Osteoblast (primary cell): ENCODE results near the gene GALNT4. TPM values are rescaled to one million over a fixed set of nuclear protein-coding genes. Genes with fewer than 3 reads are reported as not detected.

Source experiments
- DNase-seq: peaks from one replicate; pipeline ENCODE4 v3.0.0; 2011; ENCODE audit warnings: low spot score, mixed read lengths; ENCODE audit not compliant: insufficient read length; ENCODE audit errors: missing footprints
- H2AFZ ChIP-seq: 2 replicates; pipeline ENCODE4 v1.6.0; 2011; ENCODE audit warnings: mild to moderate bottlenecking, low read length
- H3K27ac ChIP-seq: 2 replicates; pipeline ENCODE4 v1.5.1; 2011; ENCODE audit warnings: mild to moderate bottlenecking, low read depth, low read length, moderate library complexity
- H3K27me3 ChIP-seq: 2 replicates; pipeline ENCODE4 v1.6.0; 2012; ENCODE audit warnings: mild to moderate bottlenecking, control low read depth, inconsistent platforms, low read length, moderate library complexity; ENCODE audit not compliant: insufficient read depth
- H3K36me3 ChIP-seq: 2 replicates; pipeline ENCODE4 v1.5.1; 2011; ENCODE audit warnings: mild to moderate bottlenecking, low read length, control low read depth, moderate library complexity; ENCODE audit not compliant: insufficient read depth
- H3K4me1 ChIP-seq: 2 replicates; pipeline ENCODE4 v1.5.1; 2011; ENCODE audit warnings: mild to moderate bottlenecking, low read length, control low read depth, moderate library complexity; ENCODE audit not compliant: insufficient read depth
- H3K4me2 ChIP-seq: 2 replicates; pipeline ENCODE4 v1.6.0; 2011; ENCODE audit warnings: mild to moderate bottlenecking, low read length; ENCODE audit not compliant: insufficient read depth
- H3K4me3 ChIP-seq: fragments of 200-600 bp; sonication (generic); 3 replicates; pipeline ENCODE4 v1.5.1; 2012; ENCODE audit warnings: mild to moderate bottlenecking, low read length, inconsistent platforms; ENCODE audit not compliant: insufficient read depth
- H3K79me2 ChIP-seq: 2 replicates; pipeline ENCODE4 v1.6.0; 2012; ENCODE audit warnings: mild to moderate bottlenecking, low read length, control low read depth, inconsistent platforms; ENCODE audit not compliant: insufficient read depth
- H3K9me3 ChIP-seq: 2 replicates; pipeline ENCODE4 v1.5.1; 2011; ENCODE audit warnings: low read depth, low read length, control low read depth
- H4K20me1 ChIP-seq: 2 replicates; pipeline ENCODE4 v1.6.0; 2012; ENCODE audit warnings: mild to moderate bottlenecking, low read length, control low read depth; ENCODE audit not compliant: insufficient read depth
- CTCF ChIP-seq: IDR thresholded peaks from 2 replicates; pipeline ENCODE4 v1.5.1; 2011; ENCODE audit warnings: mild to moderate bottlenecking, low read depth, low read length, moderate library complexity; ENCODE audit errors: extremely low read depth
- total RNA-seq: library from RNA; depleted of rRNA; stranded (reverse); fragments of >200 nt; gene quantifications from 2 replicates; pipeline ENCODE4 v1.2.3, GENCODE V29; 2012

GALNT4 gene
- total RNA-seq, 1 donor = 9.4 TPM

GRCh38 chr12:89556976-89557375 is 32.4 kb upstream of the GALNT4 start:
- H3K4me3 ChIP-seq = no peak overlapping the region
- no peak for TF ChIP-seq CTCF
- no peaks in the 10 kb centered on the region for H3K36me3 ChIP-seq
- no peak for DNase-seq
- no peaks in the 10 kb centered on the region for H3K27me3 ChIP-seq
- no peak overlapping the region for H3K27ac ChIP-seq
- no peaks in the 10 kb centered on the region for H3K9me3 ChIP-seq
- no peak overlapping the region for H3K4me2 ChIP-seq
- H3K4me1 ChIP-seq = peaks cover 6% of the 10 kb centered on the region
- H4K20me1 ChIP-seq = no peaks in the 10 kb centered on the region
- no peaks in the 10 kb centered on the region for H3K79me2 ChIP-seq
- H2AFZ ChIP-seq = no peak overlapping the region

GRCh38 chr12:89552376-89552775 is 27.8 kb upstream of the GALNT4 start:
- no peaks in the 10 kb centered on the region for H3K36me3 ChIP-seq
- H3K79me2 ChIP-seq = no peaks in the 10 kb centered on the region
- no peak overlapping the region for H3K4me3 ChIP-seq
- H3K4me2 ChIP-seq = no peak overlapping the region
- H2AFZ ChIP-seq = no peak overlapping the region
- H3K27me3 ChIP-seq = no peaks in the 10 kb centered on the region
- no peaks in the 10 kb centered on the region for H4K20me1 ChIP-seq
- H3K4me1 ChIP-seq = peaks cover 6% of the 10 kb centered on the region
- no peaks in the 10 kb centered on the region for H3K9me3 ChIP-seq
- no peak for TF ChIP-seq CTCF
- H3K27ac ChIP-seq = no peak overlapping the region
- DNase-seq = peak; percentile 56

GRCh38 chr12:89551747-89552146 is 27.2 kb upstream of the GALNT4 start:
- no peak overlapping the region for H2AFZ ChIP-seq
- H3K27me3 ChIP-seq = no peaks in the 10 kb centered on the region
- no peaks in the 10 kb centered on the region for H3K9me3 ChIP-seq
- H3K79me2 ChIP-seq = no peaks in the 10 kb centered on the region
- H3K27ac ChIP-seq = no peak overlapping the region
- DNase-seq = no peak
- no peaks in the 10 kb centered on the region for H3K36me3 ChIP-seq
- no peak for TF ChIP-seq CTCF
- H3K4me3 ChIP-seq = no peak overlapping the region
- no peak overlapping the region for H3K4me2 ChIP-seq
- H3K4me1 ChIP-seq = peaks cover 10% of the 10 kb centered on the region
- H4K20me1 ChIP-seq = no peaks in the 10 kb centered on the region

GRCh38 chr12:89547101-89547500 is 22.5 kb upstream of the GALNT4 start:
- Histone ChIP-seq H3K4me2 (no peak overlapping the region), H3K79me2 (no peaks in the 10 kb centered on the region), H3K4me3 (no peak overlapping the region), H3K4me1 (peaks cover 23% of the 10 kb centered on the region), H3K27me3 (no peaks in the 10 kb centered on the region), H4K20me1 (no peaks in the 10 kb centered on the region), H3K9me3 (no peaks in the 10 kb centered on the region), H3K36me3 (no peaks in the 10 kb centered on the region), H3K27ac (no peak overlapping the region), H2AFZ (no peak overlapping the region)
- no peak for TF ChIP-seq CTCF
- DNase-seq = no peak
